ENCODE measurements around the gene ARL3.

DNA sequence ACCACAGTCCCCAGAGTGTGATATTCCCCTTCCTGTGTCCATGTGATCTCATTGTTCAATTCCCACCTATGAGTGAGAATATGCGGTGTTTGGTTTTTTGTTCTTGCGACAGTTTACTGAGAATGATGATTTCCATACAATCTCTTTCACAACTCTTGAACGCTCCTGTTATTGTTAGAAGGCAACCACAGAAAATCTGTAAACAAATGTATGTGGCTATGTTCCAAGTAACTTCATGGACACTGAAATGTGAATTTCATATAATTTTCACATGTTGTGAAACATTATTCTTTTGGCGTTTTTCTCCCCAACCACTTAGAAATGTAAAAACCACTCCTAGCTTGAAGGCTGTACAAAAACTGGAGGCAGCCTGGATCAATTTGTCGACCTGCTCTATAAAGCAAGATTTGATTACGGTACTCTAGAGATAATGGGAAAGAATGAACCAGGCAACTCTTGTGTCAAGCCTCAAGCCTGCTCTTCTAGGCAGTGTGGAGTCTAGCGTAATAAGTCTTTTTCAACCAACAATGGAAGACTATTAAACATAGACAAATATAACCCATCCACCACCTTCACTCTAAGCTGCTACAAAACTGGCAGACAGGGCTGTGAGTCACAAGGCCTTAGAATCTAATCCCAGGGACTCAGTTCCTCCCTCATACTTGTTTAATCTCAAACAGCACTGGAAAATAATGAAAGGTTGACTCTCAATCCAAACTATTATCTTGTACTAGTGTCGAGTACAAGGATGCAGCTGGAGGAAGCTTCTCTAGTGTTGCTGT lies 22.7 kb downstream of the ARL3 start:
- TF ChIP-seq, protein P1, sequence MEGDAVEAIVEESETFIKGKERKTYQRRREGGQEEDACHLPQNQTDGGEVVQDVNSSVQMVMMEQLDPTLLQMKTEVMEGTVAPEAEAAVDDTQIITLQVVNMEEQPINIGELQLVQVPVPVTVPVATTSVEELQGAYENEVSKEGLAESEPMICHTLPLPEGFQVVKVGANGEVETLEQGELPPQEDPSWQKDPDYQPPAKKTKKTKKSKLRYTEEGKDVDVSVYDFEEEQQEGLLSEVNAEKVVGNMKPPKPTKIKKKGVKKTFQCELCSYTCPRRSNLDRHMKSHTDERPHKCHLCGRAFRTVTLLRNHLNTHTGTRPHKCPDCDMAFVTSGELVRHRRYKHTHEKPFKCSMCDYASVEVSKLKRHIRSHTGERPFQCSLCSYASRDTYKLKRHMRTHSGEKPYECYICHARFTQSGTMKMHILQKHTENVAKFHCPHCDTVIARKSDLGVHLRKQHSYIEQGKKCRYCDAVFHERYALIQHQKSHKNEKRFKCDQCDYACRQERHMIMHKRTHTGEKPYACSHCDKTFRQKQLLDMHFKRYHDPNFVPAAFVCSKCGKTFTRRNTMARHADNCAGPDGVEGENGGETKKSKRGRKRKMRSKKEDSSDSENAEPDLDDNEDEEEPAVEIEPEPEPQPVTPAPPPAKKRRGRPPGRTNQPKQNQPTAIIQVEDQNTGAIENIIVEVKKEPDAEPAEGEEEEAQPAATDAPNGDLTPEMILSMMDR (IDR thresholded peaks at IDR 0.05) = no peak
- TF ChIP-seq POLR2A (IDR thresholded peaks at IDR 0.05) = no peak

Measured in esophagus squamous epithelium (tissue), 4 donors.